ENCODE measurements around the gene DCTN5. TPM values are rescaled to one million over a fixed set of nuclear protein-coding genes. Genes with fewer than 3 reads are reported as not detected.

The DCTN5 gene
- total RNA-seq, 6 donors from 2014 or later, result 19.8 to 48.6 (median 35.4) TPM

DNA sequence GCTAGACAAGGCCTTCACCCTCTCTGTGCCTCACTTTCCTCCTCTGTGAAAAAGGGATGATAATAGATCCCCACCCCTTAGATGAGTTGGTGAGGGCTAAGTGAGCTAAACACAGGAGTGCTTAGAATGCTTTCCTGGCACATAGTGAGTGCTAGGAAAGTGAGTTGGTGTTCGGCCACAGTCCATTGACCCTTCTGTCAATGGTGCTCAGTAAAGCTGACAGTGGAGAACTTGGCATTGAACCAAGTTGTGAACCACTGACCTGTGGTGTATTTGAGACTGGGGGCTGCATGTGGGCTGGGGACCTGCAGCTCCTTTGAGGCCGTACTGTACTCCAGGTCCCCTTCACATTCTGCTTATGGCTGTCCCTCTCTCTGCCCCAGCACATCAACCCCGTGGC, 42.2 kb downstream of the DCTN5 start:
- Histone ChIP-seq H3K27me3 (no peaks in the 10 kb centered on the region), H3K4me1 (peaks cover 7 to 13% (median 11%) of the 10 kb centered on the region in 4 donors), H3K36me3 (peaks cover 9 to 50% (median 33%) of the 10 kb centered on the region in 4 donors), H3K9me3 (no peaks in the 10 kb centered on the region), H3K4me3 (no peak overlapping the region), H3K27ac (no peak overlapping the region)
- ATAC-seq (ENCODE audit: low FRiP score in 2 of 2), result no peak
- no peak for DNase-seq
- no peak for TF ChIP-seq EP300 (IDR thresholded peaks at IDR 0.05)
- TF ChIP-seq POLR2A (IDR thresholded peaks at IDR 0.05), result no peak
- no peak for TF ChIP-seq POLR2AphosphoS5 (IDR thresholded peaks at IDR 0.05)
- TF ChIP-seq, protein P1, sequence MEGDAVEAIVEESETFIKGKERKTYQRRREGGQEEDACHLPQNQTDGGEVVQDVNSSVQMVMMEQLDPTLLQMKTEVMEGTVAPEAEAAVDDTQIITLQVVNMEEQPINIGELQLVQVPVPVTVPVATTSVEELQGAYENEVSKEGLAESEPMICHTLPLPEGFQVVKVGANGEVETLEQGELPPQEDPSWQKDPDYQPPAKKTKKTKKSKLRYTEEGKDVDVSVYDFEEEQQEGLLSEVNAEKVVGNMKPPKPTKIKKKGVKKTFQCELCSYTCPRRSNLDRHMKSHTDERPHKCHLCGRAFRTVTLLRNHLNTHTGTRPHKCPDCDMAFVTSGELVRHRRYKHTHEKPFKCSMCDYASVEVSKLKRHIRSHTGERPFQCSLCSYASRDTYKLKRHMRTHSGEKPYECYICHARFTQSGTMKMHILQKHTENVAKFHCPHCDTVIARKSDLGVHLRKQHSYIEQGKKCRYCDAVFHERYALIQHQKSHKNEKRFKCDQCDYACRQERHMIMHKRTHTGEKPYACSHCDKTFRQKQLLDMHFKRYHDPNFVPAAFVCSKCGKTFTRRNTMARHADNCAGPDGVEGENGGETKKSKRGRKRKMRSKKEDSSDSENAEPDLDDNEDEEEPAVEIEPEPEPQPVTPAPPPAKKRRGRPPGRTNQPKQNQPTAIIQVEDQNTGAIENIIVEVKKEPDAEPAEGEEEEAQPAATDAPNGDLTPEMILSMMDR (IDR thresholded peaks at IDR 0.05), result no peak
- WGBS, 2 donors, result 82 to 94% methylated on average over 3 of the region's 3 CpGs

DNA sequence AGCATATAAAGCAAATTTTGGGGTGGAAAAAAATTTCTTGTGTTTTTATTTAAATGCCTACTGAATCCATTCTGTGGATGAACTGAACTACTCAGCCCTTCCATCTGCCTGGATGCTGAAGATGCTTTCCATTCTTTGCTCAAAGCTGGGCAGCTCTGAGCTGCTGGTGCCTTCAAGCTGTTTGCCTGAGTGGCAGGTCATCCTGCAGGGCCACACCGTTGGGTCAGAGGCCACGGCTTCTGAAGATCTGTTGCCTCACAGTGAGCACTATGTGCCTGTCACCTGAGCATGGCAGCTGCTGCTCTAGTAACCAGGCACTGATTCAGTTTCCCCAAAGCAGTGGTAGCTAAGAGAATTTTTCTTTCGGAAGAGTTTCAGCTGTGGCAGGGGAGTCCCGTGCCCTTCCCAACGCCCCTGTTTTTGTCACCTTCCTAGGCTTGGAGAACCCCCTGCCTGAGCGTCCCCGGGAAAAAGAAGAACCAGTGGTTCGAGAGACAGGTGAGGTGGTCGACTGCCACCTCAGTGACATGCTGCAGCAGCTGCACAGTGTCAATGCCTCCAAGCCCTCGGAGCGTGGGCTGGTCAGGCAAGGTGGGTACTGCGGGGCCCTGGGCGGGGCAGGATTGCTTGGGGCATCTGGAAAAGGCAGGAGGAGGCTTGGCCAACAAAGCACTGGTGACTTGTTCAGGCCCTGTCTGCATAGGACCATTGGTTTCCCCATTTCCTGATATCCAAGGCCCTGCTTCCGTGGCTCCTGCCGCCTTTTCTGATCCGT, 46.0 kb downstream of the DCTN5 start:
- no peaks in the 10 kb centered on the region for H3K9me3 ChIP-seq
- peak in 1 of 2 donors; percentile 27 for DNase-seq
- no peaks in the 10 kb centered on the region for H3K27me3 ChIP-seq
- TF ChIP-seq POLR2A (IDR thresholded peaks at IDR 0.05), result no peak
- no peak for TF ChIP-seq EP300 (IDR thresholded peaks at IDR 0.05)
- TF ChIP-seq, protein P1 (IDR thresholded peaks at IDR 0.05), result no peak
- H3K27ac ChIP-seq, result no peak overlapping the region
- no peak overlapping the region for H3K4me3 ChIP-seq
- ATAC-seq (ENCODE audit: low FRiP score in 2 of 2), result no peak
- WGBS, 2 donors, result 95 to 97% methylated on average over 10 to 16 of the region's 16 CpGs
- H3K36me3 ChIP-seq, result peaks cover 16 to 74% (median 54%) of the 10 kb centered on the region in 4 donors
- H3K4me1 ChIP-seq, result no peaks in the 10 kb centered on the region

DNA sequence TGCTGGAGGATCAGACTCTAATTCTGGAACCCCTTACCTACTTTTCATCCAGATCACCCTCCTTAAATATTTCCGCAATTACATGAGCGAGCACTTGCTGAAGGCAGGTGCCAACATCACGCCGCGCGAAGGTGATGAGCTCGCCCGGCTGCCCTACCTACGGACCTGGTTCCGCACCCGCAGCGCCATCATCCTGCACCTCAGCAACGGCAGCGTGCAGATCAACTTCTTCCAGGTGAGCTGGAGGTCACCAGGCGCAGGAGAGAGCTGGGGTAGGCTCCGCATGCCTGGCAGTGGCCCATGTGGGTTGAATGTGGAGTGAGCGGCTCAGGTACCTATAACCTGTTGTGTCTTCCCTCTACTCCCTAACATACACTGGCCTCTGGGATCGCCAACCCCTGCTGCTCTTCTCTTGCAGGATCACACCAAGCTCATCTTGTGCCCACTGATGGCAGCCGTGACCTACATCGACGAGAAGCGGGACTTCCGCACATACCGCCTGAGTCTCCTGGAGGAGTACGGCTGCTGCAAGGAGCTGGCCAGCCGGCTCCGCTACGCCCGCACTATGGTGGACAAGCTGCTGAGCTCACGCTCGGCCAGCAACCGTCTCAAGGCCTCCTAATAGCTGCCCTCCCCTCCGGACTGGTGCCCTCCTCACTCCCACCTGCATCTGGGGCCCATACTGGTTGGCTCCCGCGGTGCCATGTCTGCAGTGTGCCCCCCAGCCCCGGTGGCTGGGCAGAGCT, 48.3 kb downstream of the DCTN5 start:
- TF ChIP-seq, protein P1 (IDR thresholded peaks at IDR 0.05), result no peak
- TF ChIP-seq POLR2A (IDR thresholded peaks at IDR 0.05) (no peak), EP300 (IDR thresholded peaks at IDR 0.05) (no peak), POLR2AphosphoS5 (IDR thresholded peaks at IDR 0.05) (no peak)
- H3K36me3 ChIP-seq, result peaks cover 12 to 63% (median 43%) of the 10 kb centered on the region in 4 donors
- peaks cover 0 to 2% (median 1%) of the 10 kb centered on the region in 4 donors for H3K4me1 ChIP-seq
- WGBS, 2 donors, result 97 to 99% methylated on average over 30 to 31 of the region's 36 CpGs
- H3K27me3 ChIP-seq, result no peaks in the 10 kb centered on the region
- H3K4me3 ChIP-seq, result no peak overlapping the region
- ATAC-seq (ENCODE audit: low FRiP score in 2 of 2) (no peak), DNase-seq (peak in 1 of 2 donors; percentile 71)
- H3K9me3 ChIP-seq, result no peaks in the 10 kb centered on the region
- no peak overlapping the region for H3K27ac ChIP-seq

DNA sequence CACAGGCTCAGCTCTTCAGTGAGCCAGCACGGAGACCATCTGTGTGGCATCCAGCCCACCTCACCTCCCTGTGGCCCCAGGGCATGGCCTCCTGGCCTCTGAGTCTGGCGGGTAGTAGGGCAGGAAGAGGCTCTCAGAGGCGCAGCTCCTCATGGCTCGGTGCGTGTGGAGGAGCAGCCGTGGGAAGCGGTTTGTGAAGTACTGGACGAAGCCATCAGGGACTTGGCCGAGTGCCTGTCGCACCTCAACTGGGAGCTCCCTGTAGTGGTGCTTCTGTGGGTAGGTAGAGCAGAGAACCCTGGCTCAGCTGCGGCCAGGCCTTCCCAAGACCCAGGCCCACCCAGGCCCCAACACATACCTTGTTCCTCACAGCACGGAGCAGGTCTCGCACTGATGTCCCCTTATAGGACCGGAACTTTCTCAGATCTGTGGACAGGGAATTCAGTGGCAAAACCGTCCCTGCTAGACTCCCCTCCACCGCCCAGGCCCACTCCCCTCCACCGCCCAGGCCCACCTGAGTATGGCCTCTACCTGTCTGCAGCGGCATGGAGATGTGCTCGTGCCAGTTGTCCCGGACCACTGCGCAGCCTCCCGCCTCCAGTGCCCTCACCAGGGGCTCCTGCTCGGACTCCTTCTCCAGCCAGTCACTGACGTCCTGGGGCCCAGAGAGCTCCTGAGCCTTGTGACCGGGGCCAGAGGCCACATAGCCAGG, 49.7 kb downstream of the DCTN5 start:
- TF ChIP-seq EP300 (IDR thresholded peaks at IDR 0.05) (no peak), POLR2A (IDR thresholded peaks at IDR 0.05) (no peak), POLR2AphosphoS5 (IDR thresholded peaks at IDR 0.05) (no peak)
- TF ChIP-seq, protein P1 (IDR thresholded peaks at IDR 0.05), result no peak
- Histone ChIP-seq H3K27ac (no peak overlapping the region), H3K36me3 (peaks cover 11 to 55% (median 41%) of the 10 kb centered on the region in 4 donors), H3K9me3 (no peaks in the 10 kb centered on the region), H3K4me3 (no peak overlapping the region), H3K4me1 (peaks cover 0 to 7% (median 6%) of the 10 kb centered on the region in 4 donors), H3K27me3 (no peaks in the 10 kb centered on the region)
- peak in 1 of 2 donors; percentile 64 for DNase-seq
- no peak for ATAC-seq (ENCODE audit: low FRiP score in 2 of 2)
- WGBS, 2 donors, result 95% methylated on average over 21 to 25 of the region's 25 CpGs
